HG03457 (cell line): ENCODE results near the gene ATXN1.
A peak's percentile ranks its signal among the peaks of the same experiment; 100 is the strongest.
"Not testable (repeated sequence)": the region's sequence is repeated elsewhere in the genome, so short reads cannot be mapped to it uniquely, and the experiment has no call there.

Experiments used
- ATAC-seq: cut with Tn5 transposase; IDR thresholded peaks from one replicate; pipeline ENCODE4 v1.9.1; 2021; ENCODE audit warnings: moderate number of reproducible peaks; ENCODE audit not compliant: unreplicated experiment

The ATXN1 gene

DNA sequence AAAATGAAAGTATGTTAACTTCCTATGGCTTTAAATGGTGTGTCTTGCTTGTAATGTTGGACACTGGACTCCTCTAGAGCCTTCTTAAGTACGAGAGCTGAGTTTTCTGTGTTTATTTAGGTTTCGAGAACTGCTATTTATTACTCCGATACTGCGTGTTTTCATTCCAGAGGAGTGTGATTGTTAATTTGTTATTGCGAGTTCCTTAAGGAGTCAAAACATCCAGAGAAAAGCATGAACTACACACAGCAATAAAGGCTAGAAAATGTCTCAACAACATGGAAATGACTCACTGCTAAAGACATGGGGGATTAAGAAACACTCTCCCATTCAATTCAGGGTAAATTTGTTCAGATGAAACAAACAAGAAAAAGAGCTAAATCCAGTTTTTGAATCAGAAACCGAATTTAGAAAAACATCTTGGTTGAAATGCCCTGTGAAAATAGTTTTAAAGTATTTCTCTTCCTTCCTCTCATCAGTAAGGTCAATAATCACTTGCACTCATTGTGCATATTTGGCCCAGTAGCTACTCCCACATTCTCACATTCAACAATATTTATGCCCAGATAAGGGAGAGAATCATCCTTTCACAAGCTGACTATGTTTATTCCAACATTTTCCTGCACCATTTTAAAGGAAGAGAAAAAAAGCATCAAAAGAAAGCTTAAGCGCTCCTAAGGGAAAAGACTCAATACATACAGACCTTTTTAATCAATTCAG, 36.0 kb downstream of the ATXN1 start:
- ATAC-seq, result no peak

DNA sequence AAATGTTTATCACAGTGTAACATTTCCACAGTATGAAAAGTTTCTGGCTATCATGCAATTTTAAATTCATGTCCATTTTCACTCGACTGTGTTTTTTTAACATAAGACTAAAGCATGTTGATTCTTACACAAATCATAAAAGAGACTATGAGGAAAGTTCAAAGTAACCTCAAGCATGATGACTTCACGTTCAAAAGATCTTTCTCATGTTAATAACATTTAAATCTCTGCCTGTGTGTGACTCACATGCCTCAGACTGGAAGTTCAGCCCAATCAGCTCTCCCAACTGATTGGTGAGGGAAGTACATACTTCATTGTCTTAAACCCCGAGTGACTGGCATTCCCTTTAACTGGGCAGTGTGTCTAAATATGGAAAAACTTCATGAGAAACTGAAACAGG, 37.4 kb downstream of the ATXN1 start:
- no peak for ATAC-seq

DNA sequence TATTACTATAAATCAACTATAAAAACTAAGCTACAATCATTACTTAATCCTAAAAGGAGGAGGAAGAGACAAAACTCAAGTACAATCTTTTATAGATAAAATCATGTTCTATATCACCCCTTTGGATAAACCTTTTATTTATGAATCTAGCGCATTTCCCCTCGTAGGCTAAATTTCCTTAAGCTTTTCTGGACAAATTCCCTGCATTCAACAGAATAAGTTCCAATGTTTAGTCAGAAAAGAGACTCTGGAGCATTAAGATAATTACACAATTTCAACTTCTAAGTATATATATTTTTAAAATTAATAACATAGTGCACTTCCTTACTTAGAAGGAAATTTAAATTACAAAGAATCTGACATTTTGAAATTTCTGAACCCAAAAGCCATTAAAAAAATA, 37.9 kb downstream of the ATXN1 start:
- ATAC-seq, result no peak

DNA sequence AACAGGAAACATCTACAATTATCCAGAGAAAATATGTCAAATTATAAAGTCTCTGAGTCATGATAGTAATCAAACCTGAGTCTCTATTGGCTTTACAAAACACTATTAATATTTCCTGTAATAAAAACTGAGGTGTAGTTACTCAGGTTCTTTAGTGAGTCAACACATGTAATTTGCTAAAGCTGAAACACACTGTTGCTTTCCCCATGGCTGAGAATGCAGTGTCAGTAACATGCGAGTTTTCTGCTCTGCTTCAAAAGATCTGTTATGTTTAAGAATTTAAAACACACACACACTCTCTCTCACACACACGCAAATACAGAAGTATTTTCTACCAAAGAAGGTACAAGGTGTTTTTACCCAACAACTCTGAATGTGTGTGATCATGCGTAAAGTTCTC, 38.6 kb downstream of the ATXN1 start:
- ATAC-seq, result no peak

DNA sequence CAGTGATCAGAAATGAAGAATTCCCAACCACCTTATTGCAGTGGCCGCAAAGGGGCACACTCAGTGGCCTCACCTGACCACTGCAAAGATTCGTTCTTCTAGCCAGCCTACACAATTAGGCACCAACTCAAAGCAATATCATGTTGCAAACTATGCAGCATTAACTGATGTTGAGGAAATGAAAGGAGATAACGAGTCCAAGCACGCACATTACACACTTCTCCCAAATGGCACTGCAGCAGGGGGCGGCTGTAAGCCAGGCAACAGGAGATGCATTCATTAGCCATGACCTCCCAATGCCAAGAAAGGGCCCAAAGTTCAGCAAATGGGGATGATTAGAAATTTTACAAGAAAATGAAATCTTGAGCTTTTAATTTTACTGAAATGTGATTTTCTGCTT, 39.3 kb downstream of the ATXN1 start:
- ATAC-seq, result no peak

DNA sequence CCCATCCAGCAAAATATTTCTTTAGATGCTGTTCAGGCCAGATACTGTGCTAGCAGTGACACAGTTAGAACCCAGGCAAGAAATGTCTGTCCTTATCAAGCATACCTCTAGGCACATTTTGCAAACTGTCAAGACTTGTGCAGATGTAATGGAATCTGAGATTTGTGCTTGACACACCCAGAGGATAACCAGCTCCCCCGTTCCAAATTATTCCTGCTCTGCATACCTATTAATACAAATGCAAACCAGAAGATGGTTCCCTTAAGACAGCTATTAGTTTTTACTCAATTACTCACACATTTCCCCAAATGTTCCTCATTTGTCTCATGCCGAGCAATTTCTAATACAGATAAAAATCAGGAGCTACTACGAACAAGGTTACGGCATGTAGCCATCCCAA, 40.4 kb downstream of the ATXN1 start:
- ATAC-seq, result no peak

DNA sequence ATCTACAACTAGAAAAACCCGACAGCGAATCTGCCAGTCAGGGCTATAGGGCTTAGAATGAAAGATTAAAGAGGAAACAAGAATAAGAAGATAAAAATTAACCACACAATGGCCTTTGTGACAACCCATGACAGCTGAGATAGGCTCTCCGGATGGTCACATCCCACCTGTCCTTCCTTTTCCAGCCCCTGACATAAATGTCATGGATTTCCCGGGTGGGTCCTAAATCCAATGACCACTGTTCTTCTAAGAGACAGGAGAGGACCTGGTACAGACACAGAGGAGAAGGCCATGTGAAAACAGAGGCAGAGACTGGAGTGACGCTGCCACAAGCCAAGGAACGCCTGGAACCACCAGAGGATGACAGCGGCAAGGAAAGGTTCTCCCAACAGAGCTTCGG, 41.8 kb downstream of the ATXN1 start:
- ATAC-seq, result no peak

DNA sequence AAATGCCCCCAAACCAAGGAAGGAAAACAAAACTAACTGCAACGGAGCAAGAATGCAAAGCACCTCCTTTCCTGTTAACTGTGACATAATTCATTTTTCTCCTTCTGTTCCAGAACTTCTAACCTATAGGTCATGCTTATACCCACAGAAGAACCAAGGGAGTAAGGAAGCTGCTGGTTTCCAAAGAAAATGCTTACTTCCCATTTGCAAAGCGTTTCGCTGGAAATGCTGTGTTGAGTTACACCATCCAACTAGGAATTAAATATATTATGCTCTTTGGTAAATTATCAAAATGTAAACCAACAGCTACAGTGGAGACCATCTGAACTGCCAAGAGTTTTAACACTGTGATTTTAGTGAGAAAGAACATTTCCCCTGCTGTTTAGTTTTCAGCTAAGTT, 42.9 kb downstream of the ATXN1 start:
- no peak for ATAC-seq

DNA sequence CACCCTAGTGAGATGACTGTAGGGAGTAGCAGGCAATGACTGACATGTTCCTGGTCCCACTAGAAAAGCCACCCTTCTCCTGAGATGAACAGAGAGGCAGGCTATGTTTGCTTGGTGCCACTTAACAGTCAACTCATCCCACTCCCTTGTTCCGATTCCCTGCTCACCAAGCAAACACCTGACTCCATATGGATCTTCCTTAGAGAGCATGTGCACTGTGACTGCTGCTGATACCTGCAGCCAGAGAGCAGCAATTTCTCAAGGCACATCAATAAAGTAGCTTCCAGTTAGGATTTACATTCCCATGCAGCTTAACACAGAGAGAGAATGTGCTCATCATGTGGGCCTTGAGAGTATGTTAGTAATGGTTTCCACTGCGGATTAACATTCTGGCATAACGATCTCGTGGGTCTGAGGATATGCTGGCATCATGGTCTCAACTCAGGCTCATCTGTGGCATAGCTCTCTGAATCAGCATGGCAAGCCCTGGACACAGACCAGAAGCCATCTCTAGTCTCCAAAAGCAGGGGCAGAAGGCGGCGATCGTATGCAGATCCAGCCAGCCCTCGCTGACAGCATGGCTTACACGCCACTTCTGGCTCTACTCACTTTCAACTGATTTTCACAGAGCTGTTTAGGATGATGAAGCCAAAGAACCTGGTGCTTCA, 43.9 kb downstream of the ATXN1 start:
- no peak for ATAC-seq

DNA sequence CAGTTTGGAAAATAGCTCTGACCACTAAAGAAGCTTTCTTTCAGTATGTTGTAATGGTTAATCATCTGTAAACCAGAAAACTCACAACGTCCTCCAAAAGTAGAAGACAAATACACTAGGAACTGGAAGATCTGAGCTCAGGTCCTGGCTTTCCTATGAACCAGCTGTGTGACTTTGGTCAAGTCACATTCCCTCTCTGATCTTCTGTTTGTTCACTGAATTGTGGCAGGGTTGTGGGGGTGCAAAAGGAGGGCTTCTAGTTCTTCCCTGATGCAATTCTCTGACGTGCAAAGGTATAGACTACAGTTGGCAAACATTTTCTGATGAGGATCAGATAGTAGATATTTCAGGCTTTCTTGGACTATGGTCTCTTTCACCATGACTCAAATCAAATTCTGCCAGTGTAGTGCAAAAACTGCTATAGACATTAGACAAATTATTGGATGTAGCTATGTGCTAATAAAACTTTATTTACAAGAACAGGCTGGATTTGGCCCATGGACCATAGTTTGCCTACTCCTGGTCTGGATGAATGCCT, 44.9 kb downstream of the ATXN1 start:
- no peak for ATAC-seq

DNA sequence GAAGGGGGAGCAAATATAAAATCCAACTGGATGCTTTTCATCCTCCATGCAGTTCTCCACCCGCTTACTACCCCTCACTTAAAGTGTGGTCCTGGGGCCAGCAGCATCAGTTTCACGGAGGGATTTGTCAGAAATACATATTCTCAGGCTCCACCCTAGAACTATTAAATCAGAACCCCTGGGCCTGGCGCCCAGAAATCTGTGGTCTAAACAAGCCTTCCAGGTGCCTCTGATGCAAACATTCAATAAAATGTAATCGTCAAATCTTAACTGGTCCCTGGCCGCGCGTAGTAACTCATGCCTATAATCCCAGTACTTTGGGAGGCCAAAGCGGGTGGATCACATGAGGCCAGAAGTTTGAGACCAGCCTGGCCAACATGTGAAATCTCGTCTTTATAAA, 47.7 kb downstream of the ATXN1 start:
- ATAC-seq, result no peak

DNA sequence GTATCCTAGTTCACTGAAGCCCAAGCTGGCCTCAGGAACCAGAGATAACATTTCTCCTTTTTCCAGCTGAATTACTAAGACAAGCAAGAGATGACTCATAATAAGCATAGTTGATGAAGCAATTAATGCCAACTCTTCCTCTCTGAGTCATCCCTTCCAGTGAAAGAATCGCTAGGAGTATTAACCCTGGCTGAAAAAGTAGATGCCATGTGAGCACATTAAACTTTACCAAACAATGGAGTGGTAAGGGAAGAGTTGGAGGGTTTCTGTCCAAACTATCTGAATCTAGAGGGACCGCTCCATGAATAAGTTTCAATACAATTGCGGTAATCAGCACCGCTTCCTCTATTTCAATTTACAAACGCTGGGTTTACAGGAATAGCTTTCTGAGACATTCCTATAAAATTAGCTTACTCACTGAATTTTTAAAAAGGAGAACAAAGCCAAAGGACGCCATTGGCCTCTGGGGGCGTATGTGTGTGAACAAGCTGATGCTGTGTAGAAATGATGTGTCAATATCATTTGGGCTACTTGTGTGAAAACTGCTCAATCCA, 48.3 kb downstream of the ATXN1 start:
- ATAC-seq, result no peak

DNA sequence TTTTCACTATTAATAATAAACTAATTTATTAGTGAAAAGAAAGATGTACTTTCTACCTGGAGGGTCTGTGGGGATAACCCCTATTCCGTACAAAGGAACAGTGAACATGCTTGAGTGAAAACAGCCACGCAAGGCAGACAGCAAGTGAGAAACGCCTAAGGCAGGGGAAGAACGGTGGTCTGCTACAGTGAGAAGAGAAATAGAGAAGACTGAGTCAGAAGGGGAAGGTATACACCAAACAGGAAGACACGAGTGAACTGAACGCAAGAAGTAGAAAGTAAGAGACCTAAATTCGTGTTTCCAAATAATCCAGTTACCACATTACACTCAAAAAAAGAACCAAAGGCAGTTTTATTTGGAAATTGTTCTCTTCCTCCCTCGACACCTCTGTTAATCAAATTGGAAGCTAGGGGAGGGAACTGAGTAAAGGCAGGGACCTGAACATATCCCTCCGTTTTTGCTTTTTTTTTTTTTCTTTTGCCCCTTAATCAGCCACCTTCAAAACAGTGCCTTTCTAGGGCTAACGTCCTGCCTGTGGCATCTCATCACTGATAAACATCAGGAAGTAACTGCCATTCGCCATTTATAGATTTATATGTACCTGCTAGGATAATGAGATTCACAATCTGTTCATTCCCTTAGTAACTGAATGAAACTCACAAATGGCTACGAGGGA, 48.9 kb downstream of the ATXN1 start:
- ATAC-seq, result peak; percentile 51

DNA sequence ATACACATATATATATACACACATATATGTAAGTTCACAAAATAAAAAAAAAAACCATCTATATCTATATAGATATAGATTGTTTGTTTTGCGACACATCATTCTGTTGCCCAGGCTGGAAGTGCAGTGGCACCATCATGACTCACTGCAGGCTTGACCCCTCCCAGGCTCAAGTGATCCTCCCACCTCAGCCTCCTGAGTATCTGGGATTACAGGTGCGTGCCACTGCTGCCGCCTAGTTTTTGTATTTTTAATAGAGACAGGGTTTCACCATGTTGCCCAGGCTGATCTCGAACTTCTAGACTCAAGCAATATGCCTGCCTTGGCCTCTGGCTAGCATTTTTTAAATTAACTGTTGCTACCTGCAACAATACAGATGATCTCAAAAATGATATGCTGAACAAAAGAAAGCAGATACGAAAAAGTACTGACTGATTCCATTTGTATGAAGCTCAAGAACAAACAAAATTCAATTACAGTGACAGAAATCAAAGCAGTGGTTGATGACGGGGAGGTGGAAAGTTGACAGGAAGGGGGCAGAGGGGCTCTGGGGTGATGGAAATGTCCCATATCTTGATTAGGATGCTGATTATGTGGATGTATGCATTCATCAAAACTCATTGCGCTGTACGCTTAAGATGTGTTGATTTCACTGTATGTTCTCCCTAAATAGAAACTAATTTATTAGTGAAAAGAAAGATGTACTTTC, 49.6 kb downstream of the ATXN1 start:
- peak; percentile 10 for ATAC-seq

DNA sequence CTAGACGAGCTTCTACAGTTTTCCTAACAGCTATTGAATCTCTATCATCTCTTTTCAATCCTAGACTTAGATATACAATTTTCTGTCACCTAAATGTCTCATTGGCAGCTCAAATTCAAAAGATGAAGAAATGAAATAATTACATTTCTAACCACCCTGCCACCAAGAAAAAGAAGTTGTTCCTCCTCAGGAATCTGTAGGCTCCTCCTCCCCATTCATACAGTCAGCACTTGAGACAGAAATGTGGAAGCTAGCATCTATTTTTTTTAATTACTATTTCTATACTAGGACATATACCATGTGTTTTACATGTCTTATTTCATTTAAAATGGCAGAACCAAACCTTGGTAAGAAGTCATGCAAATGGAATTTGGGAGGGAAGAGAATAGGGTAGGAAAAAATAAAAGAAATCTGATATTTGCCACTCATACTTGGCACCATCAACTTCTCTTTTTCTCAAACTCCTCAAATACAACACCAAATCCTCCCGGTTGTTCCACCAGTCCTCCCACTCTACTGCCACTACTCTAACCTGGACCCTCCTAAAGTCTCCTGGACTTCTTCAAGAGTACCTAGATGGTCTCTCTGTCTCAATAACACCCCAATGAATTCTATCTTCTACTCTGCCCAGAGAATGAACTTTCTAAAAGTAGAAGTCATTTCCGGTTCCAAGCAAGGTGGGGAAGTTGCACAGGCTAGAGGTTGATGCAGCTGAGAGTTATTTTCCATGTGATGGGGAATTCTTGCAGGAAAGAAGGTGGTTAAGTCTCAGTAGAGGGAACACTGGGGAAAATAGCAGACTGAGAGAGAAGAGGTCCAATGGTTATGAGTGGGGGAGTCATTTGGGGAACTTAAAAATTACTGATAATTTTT, 54.1 kb downstream of the ATXN1 start:
- no peak for ATAC-seq

DNA sequence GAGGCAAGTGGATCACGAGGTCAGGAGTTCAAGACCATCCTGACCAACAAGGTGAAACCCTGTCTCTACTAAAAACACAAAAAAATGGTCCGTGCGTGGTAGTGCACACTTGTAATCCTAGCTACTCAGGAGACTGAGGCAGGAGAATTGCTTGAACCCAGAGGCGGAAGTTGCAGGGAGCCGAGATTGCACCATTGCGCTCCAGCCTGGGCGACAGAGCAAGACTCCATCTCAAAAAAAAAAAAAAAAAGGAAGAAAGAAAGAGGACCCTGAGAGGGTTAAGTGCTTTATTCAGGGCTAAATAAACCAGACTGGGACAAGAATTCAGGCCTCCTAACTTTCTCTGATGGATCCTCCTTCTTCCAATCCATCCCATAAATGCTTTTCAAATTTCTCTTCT, 54.8 kb downstream of the ATXN1 start:
- not testable (repeated sequence) for ATAC-seq

DNA sequence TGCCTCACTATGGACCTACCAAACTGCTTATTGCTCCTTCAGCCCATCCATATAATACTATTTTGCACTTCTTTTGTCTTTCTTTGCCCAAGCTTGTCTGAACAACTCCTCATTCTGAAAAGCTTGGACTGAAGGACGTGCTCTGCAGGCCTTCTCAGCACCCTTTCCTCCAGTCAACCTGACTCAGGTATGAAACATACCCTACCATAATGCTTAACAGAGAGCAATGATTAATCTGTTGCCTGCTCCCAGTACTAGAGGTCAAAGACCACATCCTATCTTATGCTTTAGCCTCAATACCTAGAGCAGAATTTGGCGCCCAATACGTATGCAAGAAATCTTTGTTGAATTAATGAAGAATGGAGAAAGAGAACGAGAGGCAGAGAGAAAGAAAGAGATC, 55.2 kb downstream of the ATXN1 start:
- no peak for ATAC-seq

DNA sequence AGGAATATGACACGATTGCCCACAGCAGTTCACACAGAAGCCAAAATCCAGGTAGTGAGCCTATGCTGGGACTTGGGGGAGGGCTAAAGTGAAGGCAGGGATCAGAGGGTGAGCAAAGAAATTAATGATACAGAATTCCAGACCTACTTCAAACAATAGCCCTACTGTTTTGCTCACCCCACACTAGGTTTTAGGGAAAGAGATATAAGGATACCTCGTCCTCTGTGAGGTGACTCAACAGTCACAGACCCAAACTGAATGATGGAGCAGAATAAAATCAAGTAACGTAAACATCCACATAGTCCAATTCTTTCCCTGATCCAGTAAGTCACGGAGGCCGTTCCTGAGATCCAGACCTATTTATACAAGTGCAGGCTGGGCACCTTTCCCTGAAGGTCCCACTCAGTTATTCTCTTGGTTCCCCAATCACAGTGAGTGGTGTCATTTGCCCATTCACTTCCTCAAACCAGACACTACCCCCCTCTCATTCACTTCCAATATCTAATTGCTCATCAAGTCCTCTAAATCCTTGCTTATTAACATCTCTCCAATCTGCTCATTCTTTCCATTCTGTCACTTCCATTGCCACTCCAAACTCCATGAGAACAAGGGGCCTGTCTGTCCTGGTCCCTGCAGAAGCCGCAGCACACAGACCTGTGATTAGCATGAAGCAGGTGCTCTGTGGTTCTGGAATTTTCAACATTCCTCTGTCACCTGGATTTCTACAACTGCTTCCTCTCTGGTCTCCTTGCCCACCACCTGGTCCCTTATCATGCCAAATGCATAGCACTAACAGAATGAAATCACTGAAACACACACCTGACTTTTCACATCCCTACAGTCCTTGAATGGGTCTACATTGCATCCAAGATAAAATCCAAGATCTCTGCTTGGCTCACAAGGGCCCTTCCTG, 55.9 kb downstream of the ATXN1 start:
- no peak for ATAC-seq

DNA sequence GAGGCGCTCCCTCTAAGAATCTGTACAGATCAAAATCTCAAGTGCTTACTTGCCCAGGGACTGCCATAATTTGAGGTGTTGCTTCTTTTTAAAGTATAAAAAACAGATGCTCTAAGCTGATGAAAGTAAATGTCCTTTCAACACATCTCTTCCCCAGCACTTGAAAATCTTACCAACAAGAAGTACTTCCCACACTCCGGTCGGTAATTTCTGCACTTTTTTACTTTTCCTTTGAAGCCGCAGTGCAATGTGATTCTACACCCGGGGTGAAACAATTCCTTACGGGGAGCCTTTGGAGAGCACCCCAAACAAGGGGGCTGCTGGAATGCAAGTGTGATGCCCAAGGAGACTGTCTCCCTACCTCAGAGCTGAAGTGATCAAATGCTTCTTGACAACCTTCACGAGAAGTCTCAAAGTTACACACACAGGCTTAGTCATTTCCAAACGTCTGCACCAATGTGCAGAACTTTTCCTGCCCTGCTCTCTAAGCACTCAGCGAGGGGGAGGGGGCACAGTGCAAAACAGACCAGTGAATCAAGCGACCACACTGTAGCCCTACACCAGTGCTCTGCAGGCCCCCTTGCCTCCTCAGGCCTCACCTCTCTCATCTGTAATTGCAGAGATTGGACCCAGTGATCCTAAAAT, 56.7 kb downstream of the ATXN1 start:
- ATAC-seq, result no peak
